OCI-LY7 (cell line): ENCODE measurements around the gene RAB8B. TPM values are rescaled to one million over a fixed set of nuclear protein-coding genes. Genes with fewer than 3 reads are reported as not detected.

Experiments
- BruUV-seq: library from RNA; stranded (reverse); fragments of 400-500 nt; replicated peaks from 2 replicates; lab custom pipeline; 2021; lab: Mats Ljungman, UMichigan
- CTCF ChIA-PET: fragments of 300-600 bp; sonication (Branson Sonifier 250); formaldehyde crosslinking; loops from one replicate; lab custom pipeline; 2022; ENCODE audit warnings: antibody characterized with exemption; ENCODE audit not compliant: unreplicated experiment; lab: Charles Lee
- POLR2A ChIA-PET: fragments of 300-600 bp; sonication (Branson Sonifier 250); formaldehyde crosslinking; loops from one replicate; lab custom pipeline; 2022; ENCODE audit warnings: antibody characterized with exemption; lab: Charles Lee
- DNase-seq: peaks from one replicate; pipeline ENCODE4 v3.0.0-alpha.2; 2015; ENCODE audit warnings: low spot score
- H2AFZ ChIP-seq: fragments of 200-600 bp; sonication (generic), shearing (Covaris generic); 2 replicates; pipeline ENCODE4 v1.6.1; 2014; ENCODE audit warnings: mild to moderate bottlenecking, antibody characterized with exemption, low read length, moderate library complexity
- H3K27ac ChIP-seq: fragments of 200-600 bp; sonication (generic); 2 replicates; pipeline ENCODE4 v1.5.1; 2014; ENCODE audit warnings: mixed run types, low read depth, mild to moderate bottlenecking, moderate library complexity, low read length, inconsistent platforms; ENCODE audit not compliant: poor library complexity, severe bottlenecking
- H3K36me3 ChIP-seq: fragments of 200-600 bp; sonication (generic); 2 replicates; pipeline ENCODE4 v1.6.1; 2014; ENCODE audit warnings: mild to moderate bottlenecking, antibody characterized with exemption, low read length, moderate library complexity, mixed read lengths; ENCODE audit not compliant: insufficient read depth
- H3K4me1 ChIP-seq: fragments of 200-600 bp; sonication (generic); 2 replicates; pipeline ENCODE4 v1.5.1; 2014; ENCODE audit warnings: mild to moderate bottlenecking, low read length; ENCODE audit not compliant: insufficient read depth, poor library complexity, severe bottlenecking
- H3K4me2 ChIP-seq: fragments of 200-600 bp; sonication (generic); 2 replicates; pipeline ENCODE4 v1.6.1; 2014; ENCODE audit warnings: mild to moderate bottlenecking, low read length
- H3K4me3 ChIP-seq: fragments of 200-600 bp; sonication (generic); 2 replicates; pipeline ENCODE4 v1.5.1; 2014; ENCODE audit warnings: mild to moderate bottlenecking, low read depth, low read length; ENCODE audit not compliant: poor library complexity, severe bottlenecking
- H3K79me2 ChIP-seq: fragments of 200-600 bp; sonication (generic); 2 replicates; pipeline ENCODE4 v1.6.1; 2016; ENCODE audit warnings: low read depth, mild to moderate bottlenecking, low read length, moderate library complexity, mixed read lengths; ENCODE audit not compliant: insufficient read depth
- H3K9me2 ChIP-seq: fragments of 200-600 bp; sonication (generic); 2 replicates; pipeline ENCODE4 v1.6.1; 2016; ENCODE audit warnings: mild to moderate bottlenecking, low read length, mixed read lengths; ENCODE audit not compliant: insufficient read depth
- H3K9me3 ChIP-seq: fragments of 200-600 bp; sonication (generic); 2 replicates; pipeline ENCODE4 v1.6.1; 2014; ENCODE audit warnings: mild to moderate bottlenecking, mixed run types, low read length, mixed read lengths
- H4K20me1 ChIP-seq: fragments of 200-600 bp; sonication (generic); 2 replicates; pipeline ENCODE4 v1.6.1; 2014; ENCODE audit warnings: mild to moderate bottlenecking, antibody characterized with exemption, low read length, moderate library complexity, mixed read lengths; ENCODE audit not compliant: insufficient read depth
- EZH2phosphoT487 ChIP-seq: fragments of 200-600 bp; sonication (generic); IDR thresholded peaks from 2 replicates; pipeline ENCODE4 v1.6.1; 2018; ENCODE audit warnings: low read depth, borderline replicate concordance, mild to moderate bottlenecking, mixed run types, antibody characterized with exemption, low read length, moderate library complexity, mixed read lengths
- intact Hi-C: fragments of 100-400 bp; cut with micrococcal nuclease; formaldehyde crosslinking; loops from one replicate; pipeline ENCODE4 v1.10.0; 2022; ENCODE audit not compliant: unreplicated experiment
- total RNA-seq, 2 experiments: library from RNA; depleted of rRNA in 1 of 2; stranded (reverse); fragments of >200 nt in 1 of 2; shearing (Covaris generic) in 1 of 2; gene quantifications; 2 replicates each; pipeline ENCODE4 v1.2.3, GENCODE V29; 2014 to 2022
- TF ChIP-seq, protein P1 (sequence below): fragments of 200-600 bp; sonication (generic); conservative IDR thresholded peaks from 2 replicates; pipeline ENCODE4 v1.5.1; 2014; ENCODE audit warnings: mild to moderate bottlenecking, antibody characterized with exemption, low read length, moderate library complexity, mixed read lengths

RAB8B gene
- total RNA-seq, 2 experiments from 2014 or later: 4.9 to 18.6 TPM

DNA sequence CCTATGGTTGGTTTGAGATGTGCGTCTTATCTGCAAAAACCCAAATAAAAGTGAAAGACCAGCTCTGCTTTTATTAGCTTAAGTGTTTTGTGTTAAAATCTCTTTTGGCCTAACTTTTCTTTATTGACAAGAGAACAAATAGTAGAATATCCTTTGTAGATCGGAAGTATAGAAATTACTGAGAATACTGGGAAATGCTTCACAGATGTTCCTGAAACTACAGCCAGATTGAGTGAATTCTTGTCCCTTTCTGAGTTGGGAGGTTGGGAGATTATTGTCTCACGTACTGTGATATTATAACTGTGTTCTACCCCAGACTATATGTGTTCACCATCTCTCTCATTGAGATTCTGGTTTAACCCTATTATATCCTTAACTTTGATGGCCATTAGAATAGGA lies 21.7 kb downstream of the RAB8B start:
- TF ChIP-seq, protein P1, sequence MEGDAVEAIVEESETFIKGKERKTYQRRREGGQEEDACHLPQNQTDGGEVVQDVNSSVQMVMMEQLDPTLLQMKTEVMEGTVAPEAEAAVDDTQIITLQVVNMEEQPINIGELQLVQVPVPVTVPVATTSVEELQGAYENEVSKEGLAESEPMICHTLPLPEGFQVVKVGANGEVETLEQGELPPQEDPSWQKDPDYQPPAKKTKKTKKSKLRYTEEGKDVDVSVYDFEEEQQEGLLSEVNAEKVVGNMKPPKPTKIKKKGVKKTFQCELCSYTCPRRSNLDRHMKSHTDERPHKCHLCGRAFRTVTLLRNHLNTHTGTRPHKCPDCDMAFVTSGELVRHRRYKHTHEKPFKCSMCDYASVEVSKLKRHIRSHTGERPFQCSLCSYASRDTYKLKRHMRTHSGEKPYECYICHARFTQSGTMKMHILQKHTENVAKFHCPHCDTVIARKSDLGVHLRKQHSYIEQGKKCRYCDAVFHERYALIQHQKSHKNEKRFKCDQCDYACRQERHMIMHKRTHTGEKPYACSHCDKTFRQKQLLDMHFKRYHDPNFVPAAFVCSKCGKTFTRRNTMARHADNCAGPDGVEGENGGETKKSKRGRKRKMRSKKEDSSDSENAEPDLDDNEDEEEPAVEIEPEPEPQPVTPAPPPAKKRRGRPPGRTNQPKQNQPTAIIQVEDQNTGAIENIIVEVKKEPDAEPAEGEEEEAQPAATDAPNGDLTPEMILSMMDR: no peak
- no peak for TF ChIP-seq EZH2phosphoT487
- ChIA-PET CTCF (no interaction called here), POLR2A (interaction anchor here (0.6 to 1.4 kb wide), 3 partner anchors 9 to 36 kb away, joined by 3 to 5 read pairs (median 3); no protein-coding TSS in a partner anchor)
- no peak overlapping the region for H3K4me3 ChIP-seq
- H4K20me1 ChIP-seq: no peaks in the 10 kb centered on the region
- no peak overlapping the region for H2AFZ ChIP-seq
- H3K27ac ChIP-seq: no peak overlapping the region
- peaks cover 38% of the 10 kb centered on the region for H3K4me1 ChIP-seq
- H3K79me2 ChIP-seq: peaks cover 21% of the 10 kb centered on the region; the same call in 1 of the 2 replicates
- H3K9me3 ChIP-seq: no peaks in the 10 kb centered on the region
- H3K4me2 ChIP-seq: peak overlapping the region; percentile 51; the same call in 1 of the 2 replicates
- DNase-seq: no peak
- H3K36me3 ChIP-seq: no peaks in the 10 kb centered on the region
- intact Hi-C loops: no loop called here
- BruUV-seq: no TSS peak
- H3K9me2 ChIP-seq: no peaks in the 10 kb centered on the region

DNA sequence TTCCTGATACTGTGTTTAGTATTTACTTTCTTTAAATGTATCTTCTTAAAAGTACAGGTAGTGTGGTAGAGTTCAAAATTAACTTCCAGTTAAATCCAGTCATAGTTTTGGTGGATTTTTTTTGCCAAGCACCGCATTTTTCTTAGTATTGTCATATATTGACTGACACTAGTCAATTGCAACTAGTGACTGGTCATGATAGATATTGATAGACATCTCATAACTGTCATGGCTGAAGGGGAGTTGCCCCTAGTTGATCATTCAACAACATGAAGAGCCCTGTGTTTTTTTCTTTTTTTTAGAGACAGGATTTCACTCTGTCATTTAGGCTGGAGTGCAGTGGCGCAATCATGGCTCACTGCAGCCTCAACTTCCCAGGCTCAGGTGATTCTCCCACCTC lies 22.1 kb downstream of the RAB8B start:
- no TSS peak for BruUV-seq
- no peak for DNase-seq
- Histone ChIP-seq H3K36me3 (no peaks in the 10 kb centered on the region), H3K4me2 (no peak overlapping the region), H2AFZ (no peak overlapping the region), H3K4me3 (no peak overlapping the region), H3K79me2 (peaks cover 21% of the 10 kb centered on the region; the same call in 1 of the 2 replicates), H3K9me2 (no peaks in the 10 kb centered on the region), H3K9me3 (no peaks in the 10 kb centered on the region), H3K27ac (no peak overlapping the region), H4K20me1 (no peaks in the 10 kb centered on the region), H3K4me1 (peaks cover 38% of the 10 kb centered on the region)
- intact Hi-C loops: no loop called here
- POLR2A ChIA-PET: interaction anchor here (0.6 to 1.4 kb wide), 3 partner anchors 9 to 36 kb away, joined by 3 to 5 read pairs (median 3); no protein-coding TSS in a partner anchor
- TF ChIP-seq, protein P1: no peak
- CTCF ChIA-PET: no interaction called here
